Immature natural killer cell (primary cell): ENCODE measurements around the gene ABHD8. TPM values are rescaled to one million over a fixed set of nuclear protein-coding genes. Genes with fewer than 3 reads are reported as not detected.
"Not testable (repeated sequence)": the region's sequence is repeated elsewhere in the genome, so short reads cannot be mapped to it uniquely, and the experiment has no call there.

Experiments
- DNase-seq, 3 donors: peaks; one replicate each; pipeline ENCODE4 v3.0.0; 2022; ENCODE audit warnings: mixed read lengths in 1 of 3
- H3K27ac Mint-ChIP-seq, 6 donors: one replicate each; pipeline ENCODE4 v1.8.0; 2020; ENCODE audit warnings: mixed read lengths in 6 of 6, mild to moderate bottlenecking in 5 of 6, inconsistent platforms in 4 of 6, moderate library complexity in 3 of 6
- H3K27me3 Mint-ChIP-seq, 3 donors: one replicate each; pipeline ENCODE4 v1.8.0; 2020 to 2021; ENCODE audit warnings: low read depth in 3 of 3, mild to moderate bottlenecking in 3 of 3, mixed read lengths in 3 of 3, moderate library complexity in 3 of 3, inconsistent platforms in 1 of 3
- H3K36me3 Mint-ChIP-seq, 3 donors: one replicate each; pipeline ENCODE4 v1.8.0; 2020; ENCODE audit warnings: mixed read lengths in 3 of 3, inconsistent platforms in 2 of 3, mild to moderate bottlenecking in 2 of 3
- H3K4me1 Mint-ChIP-seq, 2 donors: one replicate each; pipeline ENCODE4 v1.8.0; 2020; ENCODE audit warnings: inconsistent platforms in 2 of 2, mild to moderate bottlenecking in 2 of 2, mixed read lengths in 2 of 2, moderate library complexity in 1 of 2
- H3K4me3 Mint-ChIP-seq, 5 donors: one replicate each; pipeline ENCODE4 v1.8.0; 2020; ENCODE audit warnings: mild to moderate bottlenecking in 5 of 5, mixed read lengths in 5 of 5, inconsistent platforms in 3 of 5, moderate library complexity in 3 of 5
- H3K9me3 Mint-ChIP-seq, 6 donors: one replicate each; pipeline ENCODE4 v1.8.0; 2020; ENCODE audit warnings: mild to moderate bottlenecking in 6 of 6, mixed read lengths in 6 of 6, inconsistent platforms in 4 of 6, moderate library complexity in 3 of 6
- polyA plus RNA-seq, 3 donors: library from polyadenylated mRNA; unstranded; fragments of 300-500 nt; fragmentation: Illumina TruSeq; gene quantifications; one replicate each; pipeline ENCODE4 v1.2.3, GENCODE V29; 2021

Gene ABHD8
- polyA plus RNA-seq, 3 donors from 2014 or later, result 7.5 to 10.3 (median 8.3) TPM

DNA sequence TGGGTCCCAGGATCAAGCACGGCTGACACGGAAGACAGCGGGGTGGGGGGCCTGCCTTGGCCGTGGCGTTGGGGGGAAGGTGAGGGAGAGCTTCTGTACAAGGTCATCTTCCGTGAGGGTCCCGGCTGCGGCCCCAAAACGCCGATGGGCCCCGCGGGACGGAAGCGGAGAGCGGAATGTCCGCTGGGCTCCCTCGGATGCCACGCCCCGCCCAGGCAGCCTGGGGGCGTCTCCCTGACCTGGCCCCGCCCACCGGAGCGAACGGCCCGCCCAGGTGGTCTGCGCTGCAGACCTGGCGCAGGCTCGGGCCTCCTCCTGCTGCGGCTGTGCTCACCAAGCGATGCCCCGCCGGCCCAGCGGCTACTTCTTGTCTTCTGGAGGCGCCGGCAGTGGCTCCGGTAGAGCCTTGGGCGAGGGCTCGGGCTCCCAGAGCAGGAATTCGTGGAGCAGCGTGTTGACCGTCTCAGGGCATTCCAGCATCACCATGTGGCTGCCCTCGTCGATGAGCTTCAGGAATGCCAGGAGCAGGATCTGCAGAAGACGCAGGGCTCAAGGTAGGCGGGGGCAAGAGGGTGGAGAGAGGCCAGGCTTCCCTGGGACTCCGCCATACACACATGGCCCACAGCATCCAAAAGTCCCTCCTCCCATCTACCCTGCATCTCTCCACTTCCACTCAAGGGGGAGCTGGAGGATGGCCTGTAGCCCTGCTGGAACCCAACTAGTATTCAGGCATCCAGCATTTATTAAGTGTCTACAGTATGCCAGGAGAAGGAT, 10.7 kb downstream of the ABHD8 start:
- Mint-ChIP-seq H3K9me3 (peaks cover 0 to 2% (median 0%) of the 10 kb centered on the region in 6 donors), H3K4me3 (peak overlapping the region; percentile 82 to 89 (median 84)), H3K27me3 (peaks cover 1 to 5% (median 3%) of the 10 kb centered on the region in 3 donors), H3K4me1 (peaks cover 5 to 6% of the 10 kb centered on the region in 2 donors), H3K27ac (peak overlapping the region in 3 of 6 donors; percentile 44 to 67 (median 59)), H3K36me3 (no peaks in the 10 kb centered on the region)
- peak; percentile 73 to 78 (median 76) for DNase-seq

DNA sequence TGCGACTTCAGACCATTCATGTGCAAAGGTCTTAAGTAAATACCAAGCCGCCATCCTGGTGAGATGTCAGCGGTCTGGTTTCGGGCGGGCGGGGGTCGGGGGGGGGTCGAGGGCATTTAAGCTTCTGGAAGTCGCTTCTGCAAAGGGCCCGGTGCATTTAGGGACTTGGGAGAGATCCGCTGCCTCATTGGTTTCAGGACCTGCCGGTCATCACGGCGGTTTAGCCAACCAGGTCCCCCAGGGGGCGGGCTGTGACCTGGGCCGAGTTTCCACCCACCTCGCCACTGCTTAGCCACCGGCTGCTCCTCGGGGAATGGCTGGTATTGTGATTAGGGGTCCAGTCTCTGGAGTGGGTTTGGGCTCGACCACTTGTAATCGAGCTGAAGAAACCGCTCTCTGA, 13.7 kb downstream of the ABHD8 start:
- no peak overlapping the region for H3K4me3 Mint-ChIP-seq
- no peak overlapping the region for H3K27ac Mint-ChIP-seq
- H3K9me3 Mint-ChIP-seq, result peaks cover 0 to 2% (median 0%) of the 10 kb centered on the region in 6 donors
- no peaks in the 10 kb centered on the region for H3K36me3 Mint-ChIP-seq
- peaks cover 5 to 6% of the 10 kb centered on the region in 2 donors for H3K4me1 Mint-ChIP-seq
- peak; percentile 37 to 39 (median 38) for DNase-seq
- peaks cover 1 to 5% (median 3%) of the 10 kb centered on the region in 3 donors for H3K27me3 Mint-ChIP-seq

DNA sequence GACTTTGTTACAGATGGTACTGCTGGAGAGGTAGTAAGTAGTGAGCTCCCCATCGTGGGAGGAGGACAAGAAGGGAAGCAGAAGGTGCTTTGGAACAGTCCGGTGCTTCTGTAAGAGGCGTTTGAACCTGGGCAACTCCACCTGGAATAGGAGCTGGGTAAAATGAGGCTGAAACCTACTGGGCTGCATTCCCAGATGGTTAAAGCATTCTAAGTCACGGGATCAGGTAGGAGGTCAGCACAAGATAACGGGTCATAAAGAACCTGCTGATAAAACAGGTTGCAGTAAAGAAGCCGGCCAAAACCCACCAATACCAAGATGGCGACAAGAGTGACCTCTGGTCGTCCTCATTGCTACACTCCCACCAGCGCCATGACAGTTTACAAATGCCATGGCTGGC, 16.5 kb downstream of the ABHD8 start:
- Mint-ChIP-seq H3K4me1 (peaks cover 0 to 7% of the 10 kb centered on the region in 2 donors), H3K27ac (no peak overlapping the region), H3K4me3 (no peak overlapping the region), H3K27me3 (peaks cover 3 to 8% (median 3%) of the 10 kb centered on the region in 3 donors), H3K9me3 (peaks cover 0 to 2% (median 0%) of the 10 kb centered on the region in 6 donors), H3K36me3 (no peaks in the 10 kb centered on the region)
- DNase-seq, result no peak

DNA sequence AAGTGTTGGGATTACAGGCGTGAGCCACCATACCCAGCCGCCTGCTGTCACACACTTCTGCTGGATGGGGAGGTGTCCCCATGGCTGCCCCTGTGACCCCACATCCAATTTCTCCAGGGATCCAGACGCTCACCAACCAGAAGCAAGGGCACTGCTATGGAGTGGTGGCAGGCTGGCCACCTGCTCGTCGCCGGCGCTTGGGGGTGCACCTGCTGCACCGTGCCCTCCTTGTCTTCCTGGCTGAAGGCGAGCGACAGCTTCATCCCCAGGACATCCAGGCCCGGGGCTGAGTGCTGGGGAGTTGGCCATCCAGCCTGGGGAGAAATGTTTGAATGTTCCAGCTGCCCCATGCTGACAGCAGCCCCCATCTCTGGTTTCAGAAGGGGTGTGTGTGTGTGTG, 17.0 kb downstream of the ABHD8 start:
- H3K36me3 Mint-ChIP-seq, result no peaks in the 10 kb centered on the region
- H3K27ac Mint-ChIP-seq, result no peak overlapping the region
- H3K4me1 Mint-ChIP-seq, result peaks cover 0 to 7% of the 10 kb centered on the region in 2 donors
- DNase-seq, result no peak
- H3K4me3 Mint-ChIP-seq, result no peak overlapping the region
- H3K27me3 Mint-ChIP-seq, result peaks cover 3 to 10% (median 5%) of the 10 kb centered on the region in 3 donors
- peaks cover 0 to 2% (median 0%) of the 10 kb centered on the region in 6 donors for H3K9me3 Mint-ChIP-seq

DNA sequence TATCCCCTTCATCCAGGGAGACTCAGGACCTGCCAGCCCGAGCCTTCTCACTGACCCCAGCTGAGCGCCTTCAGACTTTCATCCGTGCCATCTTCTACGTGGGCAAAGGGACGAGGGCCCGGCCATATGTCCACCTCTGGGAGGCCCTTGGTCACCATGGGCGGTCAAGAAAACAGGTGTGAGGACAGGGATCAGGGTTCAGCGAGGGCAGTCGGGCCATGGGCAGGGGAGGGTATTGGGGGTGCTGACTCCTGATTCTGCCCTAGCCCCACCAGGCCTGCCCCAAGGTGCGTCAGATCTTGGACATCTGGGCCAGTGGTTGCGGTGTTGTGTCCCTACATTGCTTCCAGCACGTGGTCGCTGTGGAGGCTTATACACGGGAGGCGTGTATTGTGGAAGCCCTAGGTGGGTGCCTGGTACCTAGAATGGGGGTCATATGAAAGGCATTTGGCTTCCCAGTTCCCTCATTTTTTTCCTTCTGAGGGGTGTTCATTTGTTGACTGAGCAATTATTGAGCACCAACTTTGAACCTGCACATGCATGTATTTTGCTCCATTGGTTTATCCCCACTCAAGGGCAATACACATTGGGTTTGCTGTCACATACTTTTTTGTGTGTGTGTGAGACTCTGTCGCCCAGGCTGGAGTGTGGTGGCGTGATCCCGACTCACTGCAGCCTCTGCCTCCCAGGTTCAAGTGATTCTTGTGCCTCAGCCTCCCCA, 17.6 kb downstream of the ABHD8 start:
- Mint-ChIP-seq H3K27me3 (peaks cover 2 to 10% (median 7%) of the 10 kb centered on the region in 3 donors), H3K36me3 (no peaks in the 10 kb centered on the region), H3K9me3 (peaks cover 0 to 2% (median 0%) of the 10 kb centered on the region in 6 donors), H3K27ac (no peak overlapping the region), H3K4me1 (peaks cover 0 to 8% of the 10 kb centered on the region in 2 donors), H3K4me3 (no peak overlapping the region)
- no peak for DNase-seq

DNA sequence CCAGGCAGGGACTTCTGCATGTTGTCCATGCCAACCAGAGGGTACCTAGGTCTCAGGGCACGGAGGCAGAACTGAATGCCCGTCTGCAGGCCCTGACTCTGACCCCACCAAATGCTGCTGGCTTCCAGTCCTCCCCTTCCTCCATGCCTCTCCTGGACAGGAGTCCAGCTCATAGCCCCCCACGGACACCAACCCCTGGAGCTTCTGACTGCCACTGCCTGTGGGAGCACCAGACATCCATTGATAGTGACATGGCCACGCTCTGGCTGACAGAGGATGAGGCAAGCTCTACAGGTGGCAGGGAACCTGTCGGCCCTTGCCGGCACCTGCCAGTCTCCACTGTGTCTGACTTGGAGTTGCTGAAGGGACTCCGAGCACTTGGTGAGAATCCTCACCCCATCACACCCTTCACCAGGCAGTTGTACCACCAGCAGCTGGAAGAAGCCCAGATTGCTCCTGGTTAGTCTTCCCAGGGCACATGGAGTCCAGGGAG, 19.7 kb downstream of the ABHD8 start:
- no peak overlapping the region for H3K27ac Mint-ChIP-seq
- peaks cover 5 to 9% (median 8%) of the 10 kb centered on the region in 3 donors for H3K27me3 Mint-ChIP-seq
- H3K36me3 Mint-ChIP-seq, result peaks cover 0 to 2% (median 0%) of the 10 kb centered on the region in 3 donors
- H3K4me1 Mint-ChIP-seq, result peaks cover 0 to 8% of the 10 kb centered on the region in 2 donors
- no peak for DNase-seq
- H3K4me3 Mint-ChIP-seq, result no peak overlapping the region
- H3K9me3 Mint-ChIP-seq, result peaks cover 0 to 1% (median 0%) of the 10 kb centered on the region in 6 donors

DNA sequence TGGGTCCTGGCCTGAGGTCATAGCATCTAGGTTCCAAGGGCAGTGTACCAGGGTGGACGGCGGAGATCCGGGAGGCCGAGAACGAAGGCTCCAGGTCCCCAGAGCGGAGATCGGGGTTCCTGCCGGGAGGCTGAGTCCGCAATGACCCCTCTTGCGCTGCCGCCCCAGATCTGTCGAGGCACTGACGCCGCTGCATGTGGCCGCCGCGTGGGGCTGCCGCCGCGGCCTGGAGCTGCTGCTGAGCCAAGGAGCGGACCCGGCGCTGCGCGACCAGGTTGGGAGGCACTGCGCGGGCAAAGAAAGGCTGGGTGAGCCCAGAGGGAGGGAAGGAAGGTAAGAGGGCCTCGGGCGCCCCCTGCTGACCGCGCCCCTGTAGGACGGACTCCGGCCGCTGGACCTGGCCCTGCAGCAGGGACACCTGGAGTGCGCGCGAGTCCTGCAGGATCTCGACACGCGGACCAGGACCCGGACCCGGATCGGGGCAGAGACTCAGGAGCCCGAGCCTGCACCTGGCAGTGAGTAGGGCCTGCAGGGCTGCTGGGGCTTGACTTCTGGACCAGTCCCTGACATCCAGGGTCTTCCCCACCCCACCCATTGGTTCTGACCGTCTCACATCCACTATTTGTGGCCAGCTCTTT, 20.6 kb downstream of the ABHD8 start:
- peaks cover 5 to 6% (median 5%) of the 10 kb centered on the region in 3 donors for H3K27me3 Mint-ChIP-seq
- H3K36me3 Mint-ChIP-seq, result peaks cover 0 to 2% (median 0%) of the 10 kb centered on the region in 3 donors
- DNase-seq, result peak; percentile 70 to 76 (median 75)
- peak overlapping the region; percentile 47 to 71 (median 63) for H3K4me3 Mint-ChIP-seq
- H3K27ac Mint-ChIP-seq, result no peak overlapping the region
- H3K4me1 Mint-ChIP-seq, result peaks cover 0 to 8% of the 10 kb centered on the region in 2 donors
- peaks cover 0 to 1% (median 0%) of the 10 kb centered on the region in 6 donors for H3K9me3 Mint-ChIP-seq

DNA sequence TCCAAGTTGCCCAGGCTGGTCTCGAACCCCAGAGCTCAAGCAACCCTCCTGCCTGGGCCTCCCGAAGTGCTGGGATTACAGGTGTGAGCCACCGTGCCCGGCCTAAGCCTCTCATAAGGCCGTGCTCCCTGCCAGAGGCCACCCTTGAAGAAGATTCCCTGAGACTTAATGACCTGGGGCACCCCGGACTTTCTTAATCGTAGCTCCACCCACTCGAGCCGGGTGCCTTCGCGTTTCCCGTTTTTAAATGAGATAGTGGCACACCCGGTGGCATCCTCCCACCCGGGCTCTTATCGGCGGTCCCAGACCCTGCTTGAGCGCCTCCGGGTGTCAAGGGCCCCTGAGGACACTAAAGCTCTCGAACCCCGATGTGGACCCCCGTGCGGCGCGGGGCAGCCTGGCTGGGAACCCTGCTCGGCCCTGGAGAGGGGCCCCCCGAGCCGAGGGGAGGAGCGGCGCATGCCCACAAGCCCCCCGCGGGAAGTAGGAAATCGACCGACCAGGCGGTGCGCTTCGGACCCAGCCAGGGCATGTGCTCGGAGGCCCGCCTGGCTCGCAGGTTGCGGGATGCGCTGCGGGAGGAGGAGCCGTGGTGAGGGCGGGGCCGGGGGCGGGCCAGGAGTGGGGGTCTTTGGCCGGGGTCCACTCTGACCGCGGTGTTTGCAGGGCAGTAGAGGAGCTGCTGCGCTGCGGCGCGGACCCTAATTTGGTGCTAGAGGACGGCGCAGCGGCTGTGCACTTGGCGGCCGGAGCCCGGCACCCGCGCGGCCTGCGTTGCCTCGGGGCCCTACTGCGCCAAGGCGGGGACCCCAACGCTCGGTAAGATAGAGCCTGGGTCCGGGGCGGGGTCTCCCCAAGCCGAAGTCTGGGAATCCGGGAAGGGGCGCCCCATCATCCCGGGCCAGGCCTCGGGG, 21.6 kb downstream of the ABHD8 start, which contains the start of gene ANKLE1:
Gene ANKLE1 (plus strand): TSS at position 511 of the 914 bp plus-strand sequence. CDS start 20 bp downstream, at position 531.
- H3K36me3 Mint-ChIP-seq, result peaks cover 2 to 9% (median 5%) of the 10 kb centered on the region in 3 donors
- peak within 1 kb of the TSS; percentile 47 to 71 (median 63) for H3K4me3 Mint-ChIP-seq
- H3K27ac Mint-ChIP-seq, result no peak within 1 kb of the TSS
- H3K27me3 Mint-ChIP-seq, result peaks cover 5 to 6% (median 5%) of the 10 kb centered on the region in 3 donors
- DNase-seq, result no peak
- peaks cover 0 to 8% of the 10 kb centered on the region in 2 donors for H3K4me1 Mint-ChIP-seq
- peaks cover 0 to 1% (median 0%) of the 10 kb centered on the region in 6 donors for H3K9me3 Mint-ChIP-seq

DNA sequence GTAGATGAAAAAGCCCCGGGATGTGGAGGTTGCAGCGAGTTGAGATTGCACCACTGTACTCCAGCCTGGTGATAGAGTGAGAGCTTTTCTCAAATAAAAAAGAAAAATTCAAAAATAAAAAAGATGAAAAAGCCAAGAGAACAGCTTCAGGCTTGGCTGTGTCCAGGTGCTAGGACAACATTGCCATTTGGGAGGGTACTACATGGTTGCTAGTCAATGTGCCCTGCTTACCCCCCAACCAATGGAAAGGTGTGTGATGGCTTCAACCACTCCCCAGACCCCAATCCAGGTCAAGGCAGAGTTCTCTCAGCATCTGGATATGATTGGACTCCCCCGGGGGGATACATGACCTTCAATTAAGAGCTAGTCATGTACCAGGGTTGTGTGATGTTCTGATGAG, 23.8 kb downstream of the ABHD8 start:
- peaks cover 5 to 18% (median 7%) of the 10 kb centered on the region in 3 donors for H3K36me3 Mint-ChIP-seq
- H3K9me3 Mint-ChIP-seq, result peaks cover 0 to 1% (median 0%) of the 10 kb centered on the region in 6 donors
- H3K27ac Mint-ChIP-seq, result no peak overlapping the region
- no peak overlapping the region for H3K4me3 Mint-ChIP-seq
- no peak for DNase-seq
- peaks cover 5 to 6% (median 5%) of the 10 kb centered on the region in 3 donors for H3K27me3 Mint-ChIP-seq
- peaks cover 0 to 8% of the 10 kb centered on the region in 2 donors for H3K4me1 Mint-ChIP-seq

DNA sequence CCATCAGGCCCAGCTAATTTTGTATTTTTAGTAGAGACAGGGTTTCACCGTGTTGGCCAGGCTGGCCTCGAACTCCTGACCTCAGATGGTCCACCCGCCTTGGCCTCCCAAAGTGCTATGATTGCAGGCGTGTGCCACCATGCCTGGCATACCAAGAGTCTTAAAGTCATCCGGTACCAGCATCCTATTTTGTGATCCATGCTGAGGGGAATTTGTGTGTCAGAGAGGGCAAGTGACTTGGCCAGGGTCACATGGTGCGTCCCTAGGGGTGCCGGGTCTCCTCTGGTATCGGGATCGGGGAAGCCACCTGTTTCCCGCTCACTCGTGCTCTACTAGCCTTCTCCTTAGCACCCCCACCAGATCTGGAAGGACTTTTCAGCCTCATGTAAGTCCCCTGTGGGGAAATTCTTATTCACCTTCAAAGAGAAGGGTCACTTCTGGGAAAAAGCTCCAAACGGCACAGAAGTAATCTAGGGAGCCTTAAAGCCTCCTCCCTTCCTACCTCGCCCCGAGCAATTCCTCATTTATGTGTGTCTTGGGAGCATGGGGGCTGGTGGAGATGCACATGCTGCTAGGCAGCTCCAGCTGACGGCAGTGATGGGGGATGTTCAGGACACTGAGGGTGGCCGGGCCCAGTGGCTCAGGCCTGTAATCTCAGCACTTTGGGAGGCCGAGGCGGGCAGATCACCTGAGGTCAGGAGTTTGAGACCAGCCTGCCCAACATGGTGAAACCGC, 27.6 kb downstream of the ABHD8 start:
- H3K9me3 Mint-ChIP-seq, result no peaks in the 10 kb centered on the region
- H3K4me3 Mint-ChIP-seq, result no peak overlapping the region
- no peak for DNase-seq
- peaks cover 0 to 3% (median 2%) of the 10 kb centered on the region in 3 donors for H3K27me3 Mint-ChIP-seq
- H3K27ac Mint-ChIP-seq, result no peak overlapping the region
- H3K36me3 Mint-ChIP-seq, result peaks cover 5 to 23% (median 7%) of the 10 kb centered on the region in 3 donors
- H3K4me1 Mint-ChIP-seq, result no peaks in the 10 kb centered on the region

DNA sequence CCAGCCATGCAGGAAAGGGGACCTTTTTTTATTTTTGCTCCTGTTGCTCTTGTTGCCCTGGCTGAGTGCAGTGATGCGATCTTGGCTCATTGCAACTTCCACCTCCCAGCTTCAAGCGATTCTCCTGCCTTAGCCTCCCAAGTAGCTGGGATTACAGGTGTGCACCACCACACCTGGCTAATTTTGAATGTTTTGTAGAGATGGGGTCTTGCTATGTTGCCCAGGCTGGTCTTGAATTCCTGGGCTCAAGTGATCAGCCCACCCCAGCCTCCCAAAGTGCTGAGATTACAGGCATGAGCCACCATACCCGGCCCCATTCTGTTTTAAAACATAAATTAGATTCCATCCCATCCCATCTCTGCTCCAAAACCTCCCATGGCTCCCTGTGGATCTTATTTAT, 28.3 kb downstream of the ABHD8 start:
- H3K4me3 Mint-ChIP-seq, H3K27me3 Mint-ChIP-seq, H3K4me1 Mint-ChIP-seq, H3K9me3 Mint-ChIP-seq, DNase-seq, H3K27ac Mint-ChIP-seq: not testable (repeated sequence)
- peaks cover 5 to 27% (median 7%) of the 10 kb centered on the region in 3 donors for H3K36me3 Mint-ChIP-seq

DNA sequence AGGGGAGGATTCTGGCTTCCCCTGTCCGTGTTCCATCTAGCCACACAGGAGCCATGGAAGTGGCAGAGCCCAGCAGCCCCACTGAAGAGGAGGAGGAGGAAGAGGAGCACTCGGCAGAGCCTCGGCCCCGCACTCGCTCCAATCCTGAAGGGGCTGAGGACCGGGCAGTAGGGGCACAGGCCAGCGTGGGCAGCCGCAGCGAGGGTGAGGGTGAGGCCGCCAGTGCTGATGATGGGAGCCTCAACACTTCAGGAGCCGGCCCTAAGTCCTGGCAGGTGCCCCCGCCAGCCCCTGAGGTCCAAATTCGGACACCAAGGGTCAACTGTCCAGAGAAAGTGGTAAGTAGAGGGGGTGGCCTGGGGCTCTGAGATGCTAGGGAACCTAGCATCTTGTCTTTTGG, 34.5 kb downstream of the ABHD8 start:
- Mint-ChIP-seq H3K4me1 (peaks cover 18 to 19% of the 10 kb centered on the region in 2 donors), H3K9me3 (no peaks in the 10 kb centered on the region), H3K36me3 (peaks cover 0 to 10% (median 0%) of the 10 kb centered on the region in 3 donors), H3K4me3 (peak overlapping the region; percentile 10 to 54 (median 36)), H3K27me3 (peaks cover 5 to 9% (median 6%) of the 10 kb centered on the region in 3 donors), H3K27ac (no peak overlapping the region)
- no peak for DNase-seq
